ENCODE results near the gene ACTG1. TPM values are rescaled to one million over a fixed set of nuclear protein-coding genes. Genes with fewer than 3 reads are reported as not detected.

Gene ACTG1
- total and polyA plus RNA-seq, 2 of the 13 experiments (the other 11 are each of a cell fraction or from before 2014, with no cell fraction given) = 973 to 1,138 TPM

DNA sequence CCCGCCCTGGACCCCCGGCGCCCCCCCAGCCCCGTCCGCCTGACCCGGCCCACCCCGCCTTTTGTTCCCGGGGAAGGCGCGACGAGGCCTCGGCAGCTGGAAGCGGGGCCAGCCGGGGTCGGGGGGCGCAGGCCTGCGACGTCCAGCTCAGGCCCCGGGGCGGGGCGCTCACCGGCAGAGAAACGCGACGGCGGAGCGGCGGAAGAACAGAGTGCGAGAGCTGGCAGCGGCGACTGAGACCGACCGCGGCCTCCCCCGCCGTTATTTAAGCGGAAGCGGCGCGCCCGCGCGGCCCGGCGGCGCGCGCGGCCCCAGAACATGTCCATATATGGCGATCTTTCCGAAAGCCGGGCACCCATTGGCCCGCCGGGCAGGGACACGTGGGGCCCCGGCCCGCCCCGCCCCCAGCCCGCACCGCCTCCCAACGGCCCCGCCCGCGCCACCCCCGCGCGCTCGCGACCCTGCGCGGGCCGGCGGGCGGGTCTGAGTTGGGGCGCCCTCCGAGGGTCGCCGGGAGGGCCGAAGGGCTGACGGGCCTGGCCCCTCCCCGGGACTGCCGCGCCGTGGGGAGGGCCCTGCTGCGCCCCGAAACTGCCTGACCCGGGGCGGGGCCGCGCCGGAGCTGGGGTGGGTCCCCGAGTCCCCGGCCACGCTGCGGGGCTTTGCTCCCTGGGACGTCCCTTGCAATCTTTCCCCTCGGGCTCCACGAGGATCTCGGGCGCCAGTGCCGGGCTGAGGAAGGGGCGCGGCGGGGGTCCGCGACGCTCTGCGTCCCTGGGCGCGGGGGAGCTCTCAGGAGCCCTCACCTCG is at the start of gene ACTG1 (continued):
- TF ChIP-seq, protein P1, sequence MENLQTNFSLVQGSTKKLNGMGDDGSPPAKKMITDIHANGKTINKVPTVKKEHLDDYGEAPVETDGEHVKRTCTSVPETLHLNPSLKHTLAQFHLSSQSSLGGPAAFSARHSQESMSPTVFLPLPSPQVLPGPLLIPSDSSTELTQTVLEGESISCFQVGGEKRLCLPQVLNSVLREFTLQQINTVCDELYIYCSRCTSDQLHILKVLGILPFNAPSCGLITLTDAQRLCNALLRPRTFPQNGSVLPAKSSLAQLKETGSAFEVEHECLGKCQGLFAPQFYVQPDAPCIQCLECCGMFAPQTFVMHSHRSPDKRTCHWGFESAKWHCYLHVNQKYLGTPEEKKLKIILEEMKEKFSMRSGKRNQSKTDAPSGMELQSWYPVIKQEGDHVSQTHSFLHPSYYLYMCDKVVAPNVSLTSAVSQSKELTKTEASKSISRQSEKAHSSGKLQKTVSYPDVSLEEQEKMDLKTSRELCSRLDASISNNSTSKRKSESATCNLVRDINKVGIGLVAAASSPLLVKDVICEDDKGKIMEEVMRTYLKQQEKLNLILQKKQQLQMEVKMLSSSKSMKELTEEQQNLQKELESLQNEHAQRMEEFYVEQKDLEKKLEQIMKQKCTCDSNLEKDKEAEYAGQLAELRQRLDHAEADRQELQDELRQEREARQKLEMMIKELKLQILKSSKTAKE (CRISPR knock-in tag; IDR thresholded peaks at IDR 0.05; ENCODE audit: borderline replicate concordance) = no peak
- TF ChIP-seq GABPA (IDR thresholded peaks at IDR 0.05; ENCODE audit: low read depth, low read length) = no peak
- no peak for TF ChIP-seq GABPA (CRISPR knock-in tag; IDR thresholded peaks at IDR 0.05; ENCODE audit: low read depth)
- TF ChIP-seq SP2 (CRISPR knock-in tag; IDR thresholded peaks at IDR 0.05) = no peak; the same call in 1 of the 2 replicates
- no peak for TF ChIP-seq ZNF3 (CRISPR knock-in tag; IDR thresholded peaks at IDR 0.05)
- no peak; the same call in 1 of the 2 replicates for TF ChIP-seq ARID2 (CRISPR knock-in tag; IDR thresholded peaks at IDR 0.05; ENCODE audit: borderline replicate concordance)
- TF ChIP-seq JUN (CRISPR knock-in tag; IDR thresholded peaks at IDR 0.05) = no peak
- TF ChIP-seq ELF3 (CRISPR knock-in tag; IDR thresholded peaks at IDR 0.05) = peak; percentile 64; the same call in 1 of the 2 replicates
- TF ChIP-seq, protein P2, sequence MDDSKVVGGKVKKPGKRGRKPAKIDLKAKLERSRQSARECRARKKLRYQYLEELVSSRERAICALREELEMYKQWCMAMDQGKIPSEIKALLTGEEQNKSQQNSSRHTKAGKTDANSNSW (CRISPR knock-in tag; IDR thresholded peaks at IDR 0.05; ENCODE audit: borderline replicate concordance) = no peak; the same call in 1 of the 2 replicates
- TF ChIP-seq, protein P3, sequence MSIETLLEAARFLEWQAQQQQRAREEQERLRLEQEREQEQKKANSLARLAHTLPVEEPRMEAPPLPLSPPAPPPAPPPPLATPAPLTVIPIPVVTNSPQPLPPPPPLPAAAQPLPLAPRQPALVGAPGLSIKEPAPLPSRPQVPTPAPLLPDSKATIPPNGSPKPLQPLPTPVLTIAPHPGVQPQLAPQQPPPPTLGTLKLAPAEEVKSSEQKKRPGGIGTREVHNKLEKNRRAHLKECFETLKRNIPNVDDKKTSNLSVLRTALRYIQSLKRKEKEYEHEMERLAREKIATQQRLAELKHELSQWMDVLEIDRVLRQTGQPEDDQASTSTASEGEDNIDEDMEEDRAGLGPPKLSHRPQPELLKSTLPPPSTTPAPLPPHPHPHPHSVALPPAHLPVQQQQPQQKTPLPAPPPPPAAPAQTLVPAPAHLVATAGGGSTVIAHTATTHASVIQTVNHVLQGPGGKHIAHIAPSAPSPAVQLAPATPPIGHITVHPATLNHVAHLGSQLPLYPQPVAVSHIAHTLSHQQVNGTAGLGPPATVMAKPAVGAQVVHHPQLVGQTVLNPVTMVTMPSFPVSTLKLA (IDR thresholded peaks at IDR 0.05) = no peak
- no peak for TF ChIP-seq NAIF1 (CRISPR knock-in tag; IDR thresholded peaks at IDR 0.05; ENCODE audit: borderline replicate concordance)
- no peak for TF ChIP-seq DNMT1 (CRISPR knock-in tag; IDR thresholded peaks at IDR 0.05)
- TF ChIP-seq FIP1L1 (IDR thresholded peaks at IDR 0.05; ENCODE audit: borderline replicate concordance, insufficient read depth, low read depth, low read length) = no peak
- TF ChIP-seq ZNF556 (CRISPR knock-in tag; IDR thresholded peaks at IDR 0.05; ENCODE audit: borderline replicate concordance) = peak; percentile 18; the same call in 1 of the 2 replicates
- no peak for TF ChIP-seq ZNF619 (CRISPR knock-in tag; IDR thresholded peaks at IDR 0.05)
- TF ChIP-seq ELF4 (CRISPR knock-in tag; IDR thresholded peaks at IDR 0.05; ENCODE audit: borderline replicate concordance) = 0 out of 2 replicates have a peak, but pooled peaks have one; percentile 56
- TF ChIP-seq ZNF468 (CRISPR knock-in tag; IDR thresholded peaks at IDR 0.05) = 0 out of 2 replicates have a peak, but pooled peaks have one; percentile 18
- peak; percentile 84; the same call in 1 of the 2 replicates for TF ChIP-seq GATA4 (IDR thresholded peaks at IDR 0.05; ENCODE audit: borderline replicate concordance, low read depth)
- peak in 1 of 2 experiments; percentile 99; a peak in 2 of 4 replicates for TF ChIP-seq POLR2A (IDR thresholded peaks at IDR 0.05; ENCODE audit: insufficient read depth in 1 of 2, low read depth in 2 of 2, low read length in 2 of 2)
- TF ChIP-seq BRCA1 (CRISPR knock-in tag; IDR thresholded peaks at IDR 0.05) = 0 out of 2 replicates have a peak, but pooled peaks have one; percentile 56
- no peak for TF ChIP-seq CC2D1A (CRISPR knock-in tag; IDR thresholded peaks at IDR 0.05)
- TF ChIP-seq, protein P4, sequence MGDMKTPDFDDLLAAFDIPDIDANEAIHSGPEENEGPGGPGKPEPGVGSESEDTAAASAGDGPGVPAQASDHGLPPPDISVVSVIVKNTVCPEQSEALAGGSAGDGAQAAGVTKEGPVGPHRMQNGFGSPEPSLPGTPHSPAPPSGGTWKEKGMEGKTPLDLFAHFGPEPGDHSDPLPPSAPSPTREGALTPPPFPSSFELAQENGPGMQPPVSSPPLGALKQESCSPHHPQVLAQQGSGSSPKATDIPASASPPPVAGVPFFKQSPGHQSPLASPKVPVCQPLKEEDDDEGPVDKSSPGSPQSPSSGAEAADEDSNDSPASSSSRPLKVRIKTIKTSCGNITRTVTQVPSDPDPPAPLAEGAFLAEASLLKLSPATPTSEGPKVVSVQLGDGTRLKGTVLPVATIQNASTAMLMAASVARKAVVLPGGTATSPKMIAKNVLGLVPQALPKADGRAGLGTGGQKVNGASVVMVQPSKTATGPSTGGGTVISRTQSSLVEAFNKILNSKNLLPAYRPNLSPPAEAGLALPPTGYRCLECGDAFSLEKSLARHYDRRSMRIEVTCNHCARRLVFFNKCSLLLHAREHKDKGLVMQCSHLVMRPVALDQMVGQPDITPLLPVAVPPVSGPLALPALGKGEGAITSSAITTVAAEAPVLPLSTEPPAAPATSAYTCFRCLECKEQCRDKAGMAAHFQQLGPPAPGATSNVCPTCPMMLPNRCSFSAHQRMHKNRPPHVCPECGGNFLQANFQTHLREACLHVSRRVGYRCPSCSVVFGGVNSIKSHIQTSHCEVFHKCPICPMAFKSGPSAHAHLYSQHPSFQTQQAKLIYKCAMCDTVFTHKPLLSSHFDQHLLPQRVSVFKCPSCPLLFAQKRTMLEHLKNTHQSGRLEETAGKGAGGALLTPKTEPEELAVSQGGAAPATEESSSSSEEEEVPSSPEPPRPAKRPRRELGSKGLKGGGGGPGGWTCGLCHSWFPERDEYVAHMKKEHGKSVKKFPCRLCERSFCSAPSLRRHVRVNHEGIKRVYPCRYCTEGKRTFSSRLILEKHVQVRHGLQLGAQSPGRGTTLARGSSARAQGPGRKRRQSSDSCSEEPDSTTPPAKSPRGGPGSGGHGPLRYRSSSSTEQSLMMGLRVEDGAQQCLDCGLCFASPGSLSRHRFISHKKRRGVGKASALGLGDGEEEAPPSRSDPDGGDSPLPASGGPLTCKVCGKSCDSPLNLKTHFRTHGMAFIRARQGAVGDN (CRISPR knock-in tag; IDR thresholded peaks at IDR 0.05) = peak; percentile 2
